ENCODE measurements around the gene HNRNPA1L2.
"Not testable (repeated sequence)": the region's sequence is repeated elsewhere in the genome, so short reads cannot be mapped to it uniquely, and the experiment has no call there.

Gene HNRNPA1L2

GRCh38 chr13:52617070-52618060 lies 24.9 kb upstream of the HNRNPA1L2 start (continued):
- TF ChIP-seq ZNF658 (tag by site-specific recombination; IDR thresholded peaks at IDR 0.05), result no peak
- no peak for TF ChIP-seq ZNF433 (tag by site-specific recombination; IDR thresholded peaks at IDR 0.05; ENCODE audit: low read depth)
- TF ChIP-seq ZNF629 (tag by site-specific recombination; IDR thresholded peaks at IDR 0.05), result peak; percentile 71
- TF ChIP-seq, protein P1, sequence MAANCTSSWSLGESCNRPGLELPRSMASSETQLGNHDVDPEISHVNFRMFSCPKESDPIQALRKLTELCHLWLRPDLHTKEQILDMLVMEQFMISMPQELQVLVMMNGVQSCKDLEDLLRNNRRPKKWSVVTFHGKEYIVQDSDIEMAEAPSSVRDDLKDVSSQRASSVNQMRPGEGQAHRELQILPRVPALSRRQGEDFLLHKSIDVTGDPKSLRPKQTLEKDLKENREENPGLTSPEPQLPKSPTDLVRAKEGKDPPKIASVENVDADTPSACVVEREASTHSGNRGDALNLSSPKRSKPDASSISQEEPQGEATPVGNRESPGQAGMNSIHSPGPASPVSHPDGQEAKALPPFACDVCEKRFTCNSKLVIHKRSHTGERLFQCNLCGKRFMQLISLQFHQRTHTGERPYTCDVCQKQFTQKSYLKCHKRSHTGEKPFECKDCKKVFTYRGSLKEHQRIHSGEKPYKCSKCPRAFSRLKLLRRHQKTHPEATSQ (tag by site-specific recombination; IDR thresholded peaks at IDR 0.05), result peak; percentile 88; the same call in 1 of the 2 replicates
- TF ChIP-seq ZBTB11 (tag by site-specific recombination; conservative IDR thresholded peaks at IDR 0.05; ENCODE audit: low read depth), result peak; percentile 99
- TF ChIP-seq ZXDB (tag by site-specific recombination; IDR thresholded peaks at IDR 0.05), result peak; percentile 74
- TF ChIP-seq ZNF274 (IDR thresholded peaks at IDR 0.05; ENCODE audit: low read length), result no peak
- TF ChIP-seq ZNF274 (tag by site-specific recombination; IDR thresholded peaks at IDR 0.05; ENCODE audit: borderline replicate concordance), result no peak
- TF ChIP-seq, protein P2, sequence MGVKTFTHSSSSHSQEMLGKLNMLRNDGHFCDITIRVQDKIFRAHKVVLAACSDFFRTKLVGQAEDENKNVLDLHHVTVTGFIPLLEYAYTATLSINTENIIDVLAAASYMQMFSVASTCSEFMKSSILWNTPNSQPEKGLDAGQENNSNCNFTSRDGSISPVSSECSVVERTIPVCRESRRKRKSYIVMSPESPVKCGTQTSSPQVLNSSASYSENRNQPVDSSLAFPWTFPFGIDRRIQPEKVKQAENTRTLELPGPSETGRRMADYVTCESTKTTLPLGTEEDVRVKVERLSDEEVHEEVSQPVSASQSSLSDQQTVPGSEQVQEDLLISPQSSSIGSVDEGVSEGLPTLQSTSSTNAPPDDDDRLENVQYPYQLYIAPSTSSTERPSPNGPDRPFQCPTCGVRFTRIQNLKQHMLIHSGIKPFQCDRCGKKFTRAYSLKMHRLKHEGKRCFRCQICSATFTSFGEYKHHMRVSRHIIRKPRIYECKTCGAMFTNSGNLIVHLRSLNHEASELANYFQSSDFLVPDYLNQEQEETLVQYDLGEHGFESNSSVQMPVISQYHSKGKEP (tag by site-specific recombination; IDR thresholded peaks at IDR 0.05), result 0 out of 2 replicates have a peak, but pooled peaks have one; percentile 42
- TF ChIP-seq, protein P3, sequence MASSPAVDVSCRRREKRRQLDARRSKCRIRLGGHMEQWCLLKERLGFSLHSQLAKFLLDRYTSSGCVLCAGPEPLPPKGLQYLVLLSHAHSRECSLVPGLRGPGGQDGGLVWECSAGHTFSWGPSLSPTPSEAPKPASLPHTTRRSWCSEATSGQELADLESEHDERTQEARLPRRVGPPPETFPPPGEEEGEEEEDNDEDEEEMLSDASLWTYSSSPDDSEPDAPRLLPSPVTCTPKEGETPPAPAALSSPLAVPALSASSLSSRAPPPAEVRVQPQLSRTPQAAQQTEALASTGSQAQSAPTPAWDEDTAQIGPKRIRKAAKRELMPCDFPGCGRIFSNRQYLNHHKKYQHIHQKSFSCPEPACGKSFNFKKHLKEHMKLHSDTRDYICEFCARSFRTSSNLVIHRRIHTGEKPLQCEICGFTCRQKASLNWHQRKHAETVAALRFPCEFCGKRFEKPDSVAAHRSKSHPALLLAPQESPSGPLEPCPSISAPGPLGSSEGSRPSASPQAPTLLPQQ (tag by site-specific recombination; IDR thresholded peaks at IDR 0.05), result 0 out of 2 replicates have a peak, but pooled peaks have one; percentile 37
- peak; percentile 59 for TF ChIP-seq SP7 (tag by site-specific recombination; IDR thresholded peaks at IDR 0.05)

GRCh38 chr13:52631083-52631690 lies 11.0 kb upstream of the HNRNPA1L2 start:
- H3K9me3 ChIP-seq (ENCODE audit: control insufficient read depth, insufficient read depth, low read depth, low read length); H3K27ac ChIP-seq (ENCODE audit: extremely low read depth, low read depth, low read length); H3K4me3 ChIP-seq (ENCODE audit: low read depth, low read length); H3K4me1 ChIP-seq (ENCODE audit: control insufficient read depth, insufficient read depth, low read length); CTCF ChIA-PET; POLR2A ChIA-PET: not testable (repeated sequence)
- peaks cover 12 to 31% of the 10 kb centered on the region in 2 experiments; a peak in 2 of 3 replicates for H3K36me3 ChIP-seq (ENCODE audit: control insufficient read depth in 2 of 2, insufficient read depth in 1 of 2, low read length in 2 of 2)
